Mesenchymal stem cell (in vitro differentiated cells and primary cell): Measurements from ENCODE around the gene SLC29A3.

Source experiments
- DNase-seq: peaks from one replicate; pipeline ENCODE4 v3.0.0-alpha.2; 2013
- H2AFZ ChIP-seq: one replicate; pipeline ENCODE4 v1.6.1; 2013; ENCODE audit warnings: low read depth, mild to moderate bottlenecking, control low read depth, inconsistent platforms, low read length, moderate library complexity
- H2AK5ac ChIP-seq: 2 replicates; pipeline ENCODE4 v1.6.1; 2013; ENCODE audit warnings: low read length, moderate library complexity, mild to moderate bottlenecking, inconsistent platforms; ENCODE audit not compliant: severe bottlenecking
- H2BK120ac ChIP-seq: one replicate; pipeline ENCODE4 v1.6.1; 2013; ENCODE audit warnings: low read depth, mild to moderate bottlenecking, inconsistent platforms, low read length, moderate library complexity
- H2BK12ac ChIP-seq, 2 experiments: one replicate each; pipeline ENCODE4 v1.6.1; 2013; ENCODE audit warnings: inconsistent platforms in 2 of 2, low read length in 2 of 2, mild to moderate bottlenecking in 2 of 2, moderate library complexity in 2 of 2, control low read depth in 1 of 2
- H2BK15ac ChIP-seq: one replicate; pipeline ENCODE4 v1.6.1; 2013; ENCODE audit warnings: mild to moderate bottlenecking, low read depth, inconsistent platforms; ENCODE audit not compliant: poor library complexity, severe bottlenecking
- H2BK5ac ChIP-seq: 2 replicates; pipeline ENCODE4 v1.6.1; 2013; ENCODE audit warnings: low read depth, mild to moderate bottlenecking, low read length, control low read depth, inconsistent platforms; ENCODE audit not compliant: poor library complexity, severe bottlenecking
- H3K14ac ChIP-seq, 2 experiments: one replicate each; pipeline ENCODE4 v1.6.1; 2013; ENCODE audit warnings: inconsistent platforms in 2 of 2, low read length in 2 of 2, control low read depth in 1 of 2, mild to moderate bottlenecking in 1 of 2, moderate library complexity in 1 of 2
- H3K18ac ChIP-seq, 2 experiments: one replicate each; pipeline ENCODE4 v1.6.1; 2013; ENCODE audit warnings: inconsistent platforms in 2 of 2, low read length in 2 of 2, control low read depth in 1 of 2, low read depth in 1 of 2, mild to moderate bottlenecking in 1 of 2
- H3K23ac ChIP-seq, 2 experiments: one replicate each; pipeline ENCODE4 v1.6.1; 2013; ENCODE audit warnings: inconsistent platforms in 2 of 2, low read length in 2 of 2, mild to moderate bottlenecking in 2 of 2, moderate library complexity in 2 of 2, control low read depth in 1 of 2
- H3K27ac ChIP-seq: 2 replicates; pipeline ENCODE4 v1.5.1; 2013; ENCODE audit warnings: mild to moderate bottlenecking, moderate library complexity, low read length, control low read depth, inconsistent platforms; ENCODE audit not compliant: poor library complexity, severe bottlenecking
- H3K27me3 ChIP-seq, 2 experiments: 2 replicates each; pipeline versions ENCODE4 v1.6.1 to v1.7.0; 2013; ENCODE audit warnings: low read length in 2 of 2, mild to moderate bottlenecking in 2 of 2, moderate library complexity in 2 of 2, control low read depth in 1 of 2, inconsistent platforms in 1 of 2; ENCODE audit not compliant: control insufficient read depth in 1 of 2, insufficient read depth in 1 of 2
- H3K36me3 ChIP-seq, 2 experiments: 2 replicates each; pipeline versions ENCODE4 v1.6.1 to v1.7.0; 2013; ENCODE audit warnings: low read length in 2 of 2, control low read depth in 1 of 2, inconsistent platforms in 1 of 2, low read depth in 1 of 2, mild to moderate bottlenecking in 1 of 2; ENCODE audit not compliant: insufficient read depth in 2 of 2, control insufficient read depth in 1 of 2
- H3K4ac ChIP-seq, 2 experiments: one replicate each; pipeline ENCODE4 v1.6.1; 2013; ENCODE audit warnings: inconsistent platforms in 2 of 2, low read length in 2 of 2, mild to moderate bottlenecking in 2 of 2, moderate library complexity in 2 of 2, control low read depth in 1 of 2, low read depth in 1 of 2
- H3K4me1 ChIP-seq: 2 replicates; pipeline ENCODE4 v1.6.1; 2013; ENCODE audit warnings: low read depth, low read length, control low read depth; ENCODE audit not compliant: control insufficient read depth, insufficient read depth
- H3K4me2 ChIP-seq: 2 replicates; pipeline ENCODE4 v1.6.1; 2013; ENCODE audit warnings: low read length, mild to moderate bottlenecking, inconsistent platforms; ENCODE audit not compliant: poor library complexity, severe bottlenecking
- H3K4me3 ChIP-seq, 2 experiments: 2 replicates each; pipeline versions ENCODE4 v1.5.1 to v1.7.0; 2013; ENCODE audit warnings: low read length in 2 of 2, mild to moderate bottlenecking in 2 of 2, control low read depth in 1 of 2, low read depth in 1 of 2; ENCODE audit not compliant: insufficient read depth in 1 of 2
- H3K79me1 ChIP-seq: replicated peaks from 2 replicates; pipeline ENCODE4 v1.6.1; 2013; ENCODE audit warnings: mild to moderate bottlenecking, control low read depth, low read length, inconsistent platforms; ENCODE audit not compliant: poor library complexity, severe bottlenecking
- H3K9ac ChIP-seq: 2 replicates; pipeline ENCODE4 v1.7.0; 2013; ENCODE audit warnings: mild to moderate bottlenecking, low read length, moderate library complexity
- H3K9me3 ChIP-seq: 2 replicates; pipeline ENCODE4 v1.7.0; 2013; ENCODE audit warnings: mild to moderate bottlenecking, low read length; ENCODE audit not compliant: control insufficient read depth
- H4K8ac ChIP-seq: one replicate; pipeline ENCODE4 v1.6.1; 2013; ENCODE audit warnings: inconsistent platforms, mild to moderate bottlenecking, low read length, moderate library complexity
- H4K91ac ChIP-seq: one replicate; pipeline ENCODE4 v1.6.1; 2013; ENCODE audit warnings: mild to moderate bottlenecking, low read length, inconsistent platforms
- WGBS: methylation state at CpG from one replicate; pipeline ENCODE4 v1.1.7; 2013; ENCODE audit warnings: mixed read lengths; 5-methylcytosine and 5-hydroxymethylcytosine counted together

Gene SLC29A3

GRCh38 chr10:71368176-71368575 lies 49.1 kb downstream of the SLC29A3 start:
- no peak overlapping the region for H3K4ac ChIP-seq
- H2BK120ac ChIP-seq = no peak overlapping the region
- H3K79me1 ChIP-seq = no peaks in the 10 kb centered on the region
- no peak overlapping the region for H3K9ac ChIP-seq
- no peak overlapping the region for H2AK5ac ChIP-seq
- H2BK12ac ChIP-seq = no peak overlapping the region
- no peak overlapping the region for H2BK5ac ChIP-seq
- H3K27me3 ChIP-seq = peaks cover 19 to 34% of the 10 kb centered on the region in 2 experiments
- H3K4me3 ChIP-seq = no peak overlapping the region
- H3K4me2 ChIP-seq = no peak overlapping the region
- no peak overlapping the region for H3K23ac ChIP-seq
- H2BK15ac ChIP-seq = no peak overlapping the region
- H3K4me1 ChIP-seq = peaks cover 4% of the 10 kb centered on the region
- H4K8ac ChIP-seq = no peak overlapping the region
- no peak overlapping the region for H3K18ac ChIP-seq
- DNase-seq = no peak
- H4K91ac ChIP-seq = no peak overlapping the region
- no peak overlapping the region for H3K14ac ChIP-seq
- no peak overlapping the region for H3K27ac ChIP-seq
- no peaks in the 10 kb centered on the region for H3K36me3 ChIP-seq
- H2AFZ ChIP-seq = no peak overlapping the region
- no peaks in the 10 kb centered on the region for H3K9me3 ChIP-seq
- 74% methylated on average over 1 of the region's 1 CpG for WGBS

- 89% methylated on average over 1 of the region's 2 CpGs for WGBS
- Histone ChIP-seq H3K9me3 (no peaks in the 10 kb centered on the region), H4K91ac (no peak overlapping the region), H3K79me1 (no peaks in the 10 kb centered on the region), H3K4me1 (peaks cover 4% of the 10 kb centered on the region), H3K9ac (no peak overlapping the region), H3K23ac (no peak overlapping the region), H2BK5ac (no peak overlapping the region), H2AFZ (no peak overlapping the region), H3K18ac (no peak overlapping the region), H4K8ac (no peak overlapping the region), H2BK12ac (no peak overlapping the region), H3K4ac (no peak overlapping the region), H3K14ac (no peak overlapping the region), H2BK15ac (no peak overlapping the region), H3K4me3 (no peak overlapping the region), H3K27ac (no peak overlapping the region), H3K36me3 (no peaks in the 10 kb centered on the region), H3K27me3 (peaks cover 23 to 39% of the 10 kb centered on the region in 2 experiments), H2AK5ac (no peak overlapping the region), H3K4me2 (no peak overlapping the region), H2BK120ac (no peak overlapping the region)
- no peak for DNase-seq
These were observed 49.6 kb downstream of the SLC29A3 start for GRCh38 chr10:71368643-71369042.

DNA sequence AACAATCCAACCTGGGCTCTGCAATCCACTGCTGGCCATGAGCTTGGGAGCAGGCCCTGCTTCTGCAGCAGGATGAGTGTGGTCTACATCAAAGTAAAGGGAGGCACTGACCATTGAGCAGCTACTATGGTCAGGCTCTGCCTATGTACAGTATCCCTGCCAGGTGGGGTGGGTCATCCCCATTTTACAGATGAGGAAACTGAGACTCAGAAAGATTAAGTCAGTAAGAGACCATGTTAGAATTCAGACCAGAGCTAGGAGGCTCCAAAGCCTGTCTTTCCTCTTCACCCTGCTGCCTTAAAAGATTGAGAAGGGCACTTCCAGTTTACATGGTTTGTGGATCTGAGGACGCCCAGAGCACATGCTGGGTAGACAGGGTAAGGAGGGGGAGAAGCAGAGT lies 50.5 kb downstream of the SLC29A3 start:
- H3K4me2 ChIP-seq = no peak overlapping the region
- H3K18ac ChIP-seq = no peak overlapping the region
- no peak overlapping the region for H2AK5ac ChIP-seq
- H4K8ac ChIP-seq = no peak overlapping the region
- no peak overlapping the region for H4K91ac ChIP-seq
- H3K4me1 ChIP-seq = peaks cover 2% of the 10 kb centered on the region
- no peak overlapping the region for H2BK120ac ChIP-seq
- H3K36me3 ChIP-seq = no peaks in the 10 kb centered on the region
- H2AFZ ChIP-seq = no peak overlapping the region
- no peak overlapping the region for H3K4ac ChIP-seq
- no peak overlapping the region for H2BK15ac ChIP-seq
- no peaks in the 10 kb centered on the region for H3K79me1 ChIP-seq
- no peak overlapping the region for H2BK12ac ChIP-seq
- H3K14ac ChIP-seq = no peak overlapping the region
- no peak overlapping the region for H3K9ac ChIP-seq
- no peaks in the 10 kb centered on the region for H3K9me3 ChIP-seq
- H2BK5ac ChIP-seq = no peak overlapping the region
- DNase-seq = no peak
- no peak overlapping the region for H3K23ac ChIP-seq
- WGBS = 68% methylated on average over 1 of the region's 1 CpG
- H3K27ac ChIP-seq = no peak overlapping the region
- H3K27me3 ChIP-seq = peaks cover 26 to 43% of the 10 kb centered on the region in 2 experiments
- H3K4me3 ChIP-seq = no peak overlapping the region

DNA sequence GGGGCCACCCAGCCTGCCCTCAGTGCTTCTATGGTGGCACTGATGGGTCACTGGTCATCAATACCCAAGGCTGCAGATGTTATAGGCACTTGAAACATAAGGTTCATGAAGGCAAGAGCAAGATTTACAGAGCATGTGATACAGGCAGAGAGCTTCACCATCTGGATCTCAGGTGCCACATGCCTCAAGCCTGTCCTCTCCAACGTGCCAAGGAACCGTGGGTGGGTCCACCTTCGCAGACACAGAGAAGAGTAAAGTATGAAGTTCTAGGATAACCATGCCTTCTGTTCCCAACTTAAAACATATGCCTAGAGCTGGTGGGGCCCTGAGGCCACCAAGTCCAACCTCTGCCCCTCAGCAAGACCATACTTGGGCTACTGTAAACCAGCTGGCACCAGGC lies 51.0 kb downstream of the SLC29A3 start:
- WGBS = 83% methylated on average over 3 of the region's 3 CpGs

More for the DNA sequence above, 51.0 kb downstream of the SLC29A3 start:
- Histone ChIP-seq H3K79me1 (no peaks in the 10 kb centered on the region), H3K4ac (no peak overlapping the region), H2BK5ac (no peak overlapping the region), H3K23ac (no peak overlapping the region), H3K4me3 (no peak overlapping the region), H3K9ac (no peak overlapping the region), H2AK5ac (no peak overlapping the region), H3K36me3 (no peaks in the 10 kb centered on the region), H3K4me2 (no peak overlapping the region), H2BK120ac (no peak overlapping the region), H3K9me3 (no peaks in the 10 kb centered on the region), H3K27me3 (peaks cover 26 to 47% of the 10 kb centered on the region in 2 experiments), H3K4me1 (peaks cover 2% of the 10 kb centered on the region), H2BK15ac (no peak overlapping the region), H4K91ac (no peak overlapping the region), H3K18ac (no peak overlapping the region), H4K8ac (no peak overlapping the region), H3K14ac (no peak overlapping the region), H2AFZ (no peak overlapping the region), H2BK12ac (no peak overlapping the region), H3K27ac (no peak overlapping the region)
- DNase-seq = no peak
